Measurements from ENCODE around the gene SPTBN1. TPM values are rescaled to one million over a fixed set of nuclear protein-coding genes. Genes with fewer than 3 reads are reported as not detected.

Gene SPTBN1
- total RNA-seq, 1 experiment from 2014 or later, result 120 TPM

DNA sequence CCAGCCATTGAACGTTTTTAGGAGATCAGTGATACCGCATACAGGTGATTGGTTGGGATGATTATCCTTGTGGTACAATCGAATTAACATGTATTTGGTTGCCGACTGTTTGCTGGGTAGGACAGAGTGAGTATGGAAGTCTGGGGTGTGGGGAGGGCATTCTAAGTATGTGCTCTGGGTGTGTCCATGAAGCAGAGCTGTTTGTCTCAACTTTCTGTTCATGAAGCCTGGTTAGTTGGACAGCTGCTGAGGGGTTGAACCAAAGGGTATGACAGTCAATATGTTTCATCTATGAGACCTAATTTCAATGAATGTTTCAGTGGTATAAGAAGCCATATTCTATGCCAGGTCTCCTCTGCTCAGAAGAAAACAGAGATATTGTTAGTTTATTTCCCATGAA, 21.9 kb upstream of the SPTBN1 start:
- DNase-seq (ENCODE audit: low read depth), result no peak

DNA sequence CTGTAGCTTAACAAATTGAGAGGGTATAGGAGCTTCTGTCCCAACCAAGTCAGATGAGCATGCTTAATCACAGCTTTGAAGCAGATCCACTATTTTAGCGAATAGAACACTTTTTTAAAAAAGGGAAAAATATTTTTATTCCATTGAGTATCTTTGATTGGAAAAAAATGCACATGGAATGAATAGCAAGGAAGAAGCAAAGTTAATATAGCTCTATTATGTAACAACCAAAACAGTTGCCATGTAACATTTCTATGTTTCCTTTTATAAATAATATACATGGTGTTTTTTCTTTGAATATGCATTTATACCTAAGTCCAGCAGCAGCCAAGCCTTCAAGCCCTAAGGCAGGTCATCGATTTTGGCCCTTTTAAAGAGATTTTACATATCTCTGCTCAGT, 21.4 kb upstream of the SPTBN1 start:
- no peak for DNase-seq (ENCODE audit: low read depth)

- no peak for DNase-seq (ENCODE audit: low read depth)
Observed at GRCh38 chr2:54435325-54436226, 20.6 kb upstream of the SPTBN1 start.

DNA sequence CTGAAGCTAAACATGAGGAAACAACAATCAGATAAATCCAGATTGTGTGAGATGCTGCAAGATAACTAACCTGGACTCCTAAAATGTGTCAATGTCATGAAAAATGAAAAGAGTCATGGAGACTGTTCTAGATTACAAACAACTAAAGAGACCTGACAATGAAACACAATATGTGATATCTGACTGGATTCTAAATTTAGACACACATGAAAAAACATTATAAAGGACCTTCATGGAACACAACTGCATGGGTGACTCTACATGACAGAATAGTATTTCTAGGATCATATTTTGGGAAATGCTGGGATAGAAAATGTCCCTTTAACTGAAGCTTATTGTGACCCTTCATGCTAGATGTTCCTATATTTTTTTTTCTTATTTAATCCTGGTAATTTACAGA, 18.5 kb upstream of the SPTBN1 start:
- DNase-seq (ENCODE audit: low read depth), result no peak

GRCh38 chr2:54438271-54438670, 17.9 kb upstream of the SPTBN1 start:
- peak; percentile 58 for DNase-seq (ENCODE audit: low read depth)

DNA sequence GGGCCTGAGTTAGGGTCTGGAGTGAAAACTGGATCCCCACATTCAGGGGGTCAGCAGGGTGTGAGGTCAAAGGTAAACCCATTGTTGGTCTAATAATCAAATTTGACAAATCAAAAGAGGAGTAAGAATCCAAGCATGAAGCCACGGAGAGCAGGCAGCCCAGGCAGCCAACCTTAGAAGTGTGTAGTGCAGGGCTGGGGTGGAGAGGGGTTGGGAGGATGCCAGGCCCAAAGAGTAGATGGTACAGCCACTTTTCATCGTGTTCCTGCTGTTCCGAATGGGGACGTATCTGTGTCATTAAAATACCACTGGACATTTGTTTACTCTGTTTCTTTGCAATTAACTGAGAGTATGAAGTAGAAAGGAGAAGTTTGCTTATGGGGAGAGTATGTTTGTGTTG, 16.5 kb upstream of the SPTBN1 start:
- no peak for DNase-seq (ENCODE audit: low read depth)

DNA sequence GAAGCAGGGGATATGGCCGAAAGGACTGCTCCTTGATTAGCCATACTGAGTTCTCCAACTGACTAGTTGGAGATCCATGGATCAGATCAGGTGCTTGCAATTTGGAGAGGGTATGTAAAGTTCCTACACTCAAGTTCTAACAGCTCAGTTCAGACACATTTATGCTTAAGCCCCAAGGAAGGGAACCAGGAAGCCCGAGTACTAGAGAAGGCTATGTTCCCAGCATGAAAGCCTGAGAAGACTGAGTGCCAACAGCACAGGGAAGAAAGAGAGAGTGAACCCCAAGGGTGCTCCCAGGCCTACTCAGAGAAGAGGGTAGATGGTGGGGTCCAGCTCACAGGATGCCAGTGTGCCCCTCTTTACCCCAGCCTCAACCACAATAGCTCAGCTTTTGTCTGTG, 16.1 kb upstream of the SPTBN1 start:
- no peak for DNase-seq (ENCODE audit: low read depth)

- no peak for DNase-seq (ENCODE audit: low read depth)
Observed at GRCh38 chr2:54444503-54444902, 11.6 kb upstream of the SPTBN1 start.

DNA sequence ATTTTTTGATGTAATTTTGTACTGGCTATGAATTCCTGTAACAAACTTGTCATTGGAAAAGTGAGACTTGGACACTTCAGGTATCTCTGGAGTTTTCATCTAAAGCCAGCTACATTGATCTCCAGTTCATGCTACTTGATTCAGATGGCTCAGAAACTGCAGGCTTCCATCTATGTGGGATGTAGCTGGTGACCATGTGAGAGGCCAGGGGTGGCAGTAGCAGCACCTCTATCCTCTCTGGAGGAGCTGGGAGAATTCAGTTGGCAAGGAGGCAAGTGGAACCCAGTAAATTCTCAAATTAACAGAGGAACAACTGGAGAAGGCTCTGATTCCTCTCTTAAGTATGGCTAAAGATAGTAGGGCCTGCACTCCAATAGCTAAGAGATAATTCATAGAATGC, 10.0 kb upstream of the SPTBN1 start:
- DNase-seq (ENCODE audit: low read depth), result no peak

- DNase-seq (ENCODE audit: low read depth), result no peak
Observed at GRCh38 chr2:54446625-54447024, 9.5 kb upstream of the SPTBN1 start.

DNA sequence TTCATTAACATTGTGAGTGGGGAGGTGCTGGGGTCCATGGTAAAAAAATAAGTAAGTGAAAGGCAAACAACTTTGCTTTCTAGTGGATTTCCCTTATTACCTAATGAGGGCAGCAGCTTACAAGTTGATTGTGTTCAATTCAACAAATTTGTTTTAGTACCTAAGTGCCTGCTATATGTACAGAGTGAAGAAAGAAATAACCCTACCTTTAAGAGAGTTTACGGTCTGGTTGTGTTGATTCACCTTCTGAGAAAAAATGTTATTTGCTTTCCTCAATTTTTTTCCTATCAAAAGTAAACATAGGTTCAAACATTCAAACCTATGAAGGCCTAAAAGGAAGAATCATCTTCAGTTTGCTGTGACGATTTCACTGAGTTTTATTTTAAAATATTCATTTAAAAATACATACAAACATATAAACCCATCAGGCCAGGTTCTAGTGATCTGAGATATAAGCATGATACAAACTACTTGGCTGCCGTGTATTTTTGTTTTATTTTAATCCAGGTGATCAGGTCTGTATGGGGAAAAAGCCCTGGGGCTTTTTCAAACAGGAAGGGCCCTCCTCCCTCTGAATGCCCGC, 1.5 kb upstream of the SPTBN1 start:
- no peak for DNase-seq (ENCODE audit: low read depth)

GRCh38 chr2:54455131-54455562, 980 bp upstream of the SPTBN1 start:
- peak; percentile 37 for DNase-seq (ENCODE audit: low read depth)

GRCh38 chr2:54456362-54456611, 160 bp downstream of the SPTBN1 start:
- DNase-seq (ENCODE audit: low read depth), result no peak

DNA sequence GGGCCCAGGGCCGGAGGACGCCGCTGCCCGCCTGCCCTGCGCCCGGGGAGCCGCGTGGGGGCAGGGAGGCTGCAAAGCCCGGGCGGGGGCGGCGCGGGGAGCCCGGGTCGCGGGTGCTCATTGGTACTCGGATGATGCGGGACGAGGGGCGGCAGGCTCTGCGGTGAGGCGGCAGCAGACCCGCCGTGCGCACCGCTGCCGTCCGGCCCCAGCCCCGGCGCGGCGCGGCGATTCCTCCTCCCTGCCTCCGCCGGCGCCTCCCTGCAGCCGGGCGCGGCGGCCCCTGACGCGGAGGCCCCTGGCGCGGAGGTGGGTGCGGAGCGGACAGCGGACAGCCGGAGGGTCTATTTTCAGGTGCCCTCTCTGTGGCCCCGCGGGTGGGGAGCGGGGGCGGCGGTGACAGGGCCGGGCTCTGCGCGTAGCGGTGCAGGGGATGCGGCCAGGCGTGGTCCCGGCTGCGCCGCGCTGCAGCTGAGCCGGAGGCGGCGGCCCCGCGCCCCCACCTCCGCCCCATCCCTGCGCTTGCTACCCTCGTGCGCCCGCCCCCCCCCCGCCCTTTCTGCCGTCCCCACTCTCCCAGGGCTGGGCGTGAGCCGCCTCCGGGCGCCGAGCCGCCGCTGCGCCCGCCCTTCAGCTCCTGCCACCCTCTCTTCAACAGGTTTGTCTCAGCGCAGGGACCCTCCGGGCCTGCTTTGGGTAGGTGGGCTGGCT, 640 bp downstream of the SPTBN1 start:
- DNase-seq (ENCODE audit: low read depth), result peak; percentile 57

DNA sequence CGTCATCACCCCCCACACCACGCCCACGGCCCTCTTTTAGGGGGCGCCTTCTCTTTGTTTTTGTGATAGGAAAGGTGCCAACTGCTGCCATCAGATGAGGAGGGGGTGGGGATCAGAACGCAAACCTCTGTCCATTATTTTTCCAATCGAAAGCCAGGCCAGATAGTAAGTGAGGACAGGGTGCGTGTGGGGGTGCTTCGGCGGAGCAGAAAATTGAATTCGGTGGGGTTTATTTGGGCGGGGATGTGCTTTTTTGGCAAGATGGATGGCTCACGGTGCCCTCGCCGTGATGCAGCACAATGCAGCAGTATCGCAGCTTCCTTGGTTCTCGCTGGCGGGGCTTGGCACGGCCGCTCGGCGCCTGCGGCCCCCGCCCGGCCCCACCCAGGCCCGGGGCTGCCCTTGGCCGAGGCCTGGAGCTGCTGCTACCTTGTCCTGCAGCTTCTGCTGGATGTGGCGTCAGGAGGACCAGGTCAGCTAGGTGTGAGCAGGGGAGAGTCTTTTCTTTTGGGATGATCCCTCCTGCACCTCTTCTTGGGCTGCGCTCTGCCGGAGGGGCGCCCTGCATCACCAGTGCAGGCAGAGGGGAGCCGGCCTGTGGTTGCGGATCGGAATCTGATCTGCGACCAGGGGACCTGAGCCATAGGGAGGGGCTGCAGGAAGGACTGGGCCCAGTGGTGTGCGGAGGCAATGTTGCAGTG, 1.3 kb downstream of the SPTBN1 start:
- DNase-seq (ENCODE audit: low read depth), result peak; percentile 51

GRCh38 chr2:54459037-54459441, 2.9 kb downstream of the SPTBN1 start:
- DNase-seq (ENCODE audit: low read depth), result peak; percentile 74

DNA sequence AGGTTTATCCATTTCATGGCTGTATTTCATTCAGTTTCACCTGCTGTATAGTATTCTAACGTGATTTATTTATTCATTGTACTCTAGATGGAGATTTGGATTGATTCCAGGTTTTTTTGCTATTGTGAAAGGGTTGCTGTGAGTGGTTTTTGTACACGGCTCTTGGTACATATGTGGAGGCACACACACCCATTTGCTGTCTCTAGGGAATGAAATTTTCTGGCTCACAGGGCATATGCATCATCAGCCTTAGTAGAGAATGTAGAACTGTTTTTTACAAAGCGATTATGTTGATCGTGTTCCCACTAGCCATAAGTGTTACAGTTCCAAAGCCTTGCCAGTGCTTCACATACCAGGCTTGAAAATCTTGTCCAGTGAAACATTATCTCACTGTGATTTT, 5.1 kb downstream of the SPTBN1 start:
- DNase-seq (ENCODE audit: low read depth), result peak; percentile 47

- DNase-seq (ENCODE audit: low read depth), result no peak
Observed at GRCh38 chr2:54464341-54464740, 8.2 kb downstream of the SPTBN1 start.

DNA sequence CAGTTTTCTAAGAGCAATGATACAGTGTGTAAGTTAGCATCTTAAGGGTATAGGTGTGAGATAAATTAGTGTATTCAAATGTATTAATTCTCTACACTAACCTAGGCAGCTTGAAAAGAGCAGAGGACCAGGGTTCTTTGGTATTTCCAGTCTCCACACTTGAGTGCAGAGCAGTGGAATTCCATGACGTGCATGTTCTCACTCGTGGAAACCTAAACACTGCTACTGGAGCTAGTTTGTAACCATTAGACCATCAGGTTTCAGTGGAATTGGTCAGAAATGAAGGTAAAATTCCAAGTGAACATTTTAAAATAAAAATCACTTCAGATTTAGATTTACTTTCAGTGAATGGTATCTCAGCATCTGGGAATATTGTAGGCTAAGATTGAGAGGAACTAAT, 9.0 kb downstream of the SPTBN1 start:
- no peak for DNase-seq (ENCODE audit: low read depth)

- no peak for DNase-seq (ENCODE audit: low read depth)
Observed at GRCh38 chr2:54466870-54467269, 10.7 kb downstream of the SPTBN1 start.

- DNase-seq (ENCODE audit: low read depth), result peak; percentile 33
Observed at GRCh38 chr2:54468673-54469072, 12.5 kb downstream of the SPTBN1 start.

- no peak for DNase-seq (ENCODE audit: low read depth)
Observed at GRCh38 chr2:54469484-54470053, 13.4 kb downstream of the SPTBN1 start.
